ENCODE data around the gene FAM149B1.

The FAM149B1 gene

DNA sequence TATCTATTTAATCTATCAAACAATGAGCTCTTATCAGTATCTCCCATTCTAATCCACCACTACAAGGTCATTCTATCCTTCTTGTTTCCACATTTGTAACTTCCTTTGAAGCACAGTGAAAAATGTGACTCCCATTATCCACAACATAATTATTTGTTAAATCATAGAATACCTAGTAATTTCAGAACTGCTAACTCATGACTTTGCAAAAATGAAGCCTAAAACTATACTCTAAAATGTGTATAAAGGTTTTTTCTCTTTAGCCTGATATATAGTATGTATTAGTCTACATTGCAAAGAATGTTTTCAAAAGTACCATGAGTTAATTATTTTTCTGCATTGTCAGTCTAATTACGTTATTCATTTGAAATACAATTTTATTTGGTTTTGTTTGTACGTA is 96.5 kb downstream of the FAM149B1 start:
- no peak for DNase-seq (ENCODE audit: low read depth, low spot score)

DNA sequence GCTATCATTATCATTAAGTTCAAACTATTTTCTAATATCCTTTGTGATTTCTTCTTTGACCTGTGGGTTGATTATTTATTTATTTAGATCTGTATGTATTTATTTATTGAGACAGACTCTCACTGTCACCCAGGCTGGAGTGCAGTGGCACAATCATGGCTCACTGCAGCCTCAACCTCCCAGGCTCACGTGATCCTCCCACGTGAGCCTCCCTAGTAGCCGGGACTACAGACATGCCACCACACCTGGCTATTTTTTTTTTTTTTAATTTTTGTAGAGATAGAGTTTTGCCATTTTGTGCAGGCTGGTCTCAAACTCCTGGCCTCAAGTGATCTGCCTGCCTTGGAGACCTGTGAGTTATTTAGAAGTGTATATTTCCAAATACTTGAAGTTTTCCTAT is 113.2 kb downstream of the FAM149B1 start:
- no peak for DNase-seq (ENCODE audit: low read depth, low spot score)

DNA sequence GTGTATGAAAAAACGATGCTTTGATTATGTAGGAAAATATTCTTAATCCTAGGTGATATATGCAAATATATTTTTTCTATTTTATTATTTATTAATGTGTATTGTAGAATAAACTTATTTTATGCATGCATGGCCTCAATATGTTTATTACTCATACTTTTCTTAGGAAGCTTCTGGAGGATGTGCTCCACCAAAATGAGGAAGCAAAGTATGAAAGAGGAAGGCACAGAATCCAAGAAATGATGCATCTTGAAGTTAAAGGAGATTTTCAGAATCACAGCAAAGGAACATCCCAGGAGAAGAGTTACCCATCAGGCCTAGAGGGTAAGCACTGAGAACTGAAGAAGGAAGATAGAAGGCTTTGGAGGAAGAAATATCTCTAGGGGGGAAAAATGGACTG is 119.5 kb downstream of the FAM149B1 start:
- no peak for DNase-seq (ENCODE audit: low read depth, low spot score)

DNA sequence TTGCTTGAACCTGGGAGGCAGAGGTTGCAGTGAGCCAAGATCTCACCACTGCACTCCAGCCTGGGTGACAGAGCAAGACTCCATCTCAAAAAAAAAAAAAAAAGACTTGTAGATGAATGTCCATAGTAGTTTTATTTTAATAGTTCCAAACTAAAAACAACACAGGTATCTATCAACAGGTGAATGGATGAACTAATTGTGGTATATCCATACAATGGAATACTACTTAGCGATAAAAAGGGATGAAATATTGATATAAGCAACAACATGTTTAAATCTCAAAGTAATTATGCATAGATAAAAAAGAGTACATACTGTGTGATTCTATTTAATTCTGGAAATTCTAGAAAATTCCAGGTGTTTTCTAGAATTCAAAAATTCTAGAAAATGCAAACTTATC is 122.0 kb downstream of the FAM149B1 start:
- no peak for DNase-seq (ENCODE audit: low read depth, low spot score)

DNA sequence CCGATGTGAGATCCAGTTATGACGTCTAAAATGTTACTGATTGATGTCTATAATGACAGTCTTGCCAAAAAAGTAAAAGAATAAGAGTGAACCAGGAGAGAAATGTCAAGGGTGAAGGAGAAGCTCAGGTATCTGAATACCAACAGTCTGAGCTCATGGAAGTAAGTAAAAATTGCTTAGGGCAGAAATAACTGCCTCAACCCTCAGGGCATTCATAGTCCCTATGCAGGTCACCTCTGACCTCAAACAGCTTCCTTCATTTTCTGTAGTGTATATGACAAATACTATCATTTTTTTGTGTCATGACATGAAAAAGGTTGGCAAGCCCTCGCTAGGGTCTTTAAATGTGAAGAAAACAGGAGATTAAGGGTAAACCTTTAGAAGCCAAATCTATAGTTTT is 125.5 kb downstream of the FAM149B1 start:
- DNase-seq (ENCODE audit: low read depth, low spot score): no peak

All from iPS DF 19.7 (cell line).